Myocyte (in vitro differentiated cells): Measurements from ENCODE around the gene EPHA2. TPM values are rescaled to one million over a fixed set of nuclear protein-coding genes. Genes with fewer than 3 reads are reported as not detected.
"Not testable (repeated sequence)": the region's sequence is repeated elsewhere in the genome, so short reads cannot be mapped to it uniquely, and the experiment has no call there.

Experiments
- DNase-seq: peaks from one replicate; pipeline ENCODE4 v3.0.0-alpha.2; 2012; ENCODE audit warnings: low read depth
- polyA plus RNA-seq: library from polyadenylated mRNA; unstranded; fragments of >200 nt; gene quantifications from one replicate; pipeline ENCODE4 v1.2.1, GENCODE V29; 2012; ENCODE audit warnings: missing spikeins
- total RNA-seq: library from RNA; depleted of rRNA; stranded (reverse); fragments of >200 nt; gene quantifications from 2 replicates; pipeline ENCODE4 v1.2.3, GENCODE V29; 2014

Gene EPHA2
- 18.1 and 25.2 TPM in 2 replicates for total RNA-seq
- 32.6 TPM for polyA plus RNA-seq

- peak; percentile 91 for DNase-seq
Measured at GRCh38 chr1:16155537-16156410, at the start of gene EPHA2. Gene EPHA2, minus strand, starts transcription at chr1:16156069. Its CDS starts 137 bp downstream, at chr1:16155932.

GRCh38 chr1:16205334-16205671, 49.4 kb upstream of the EPHA2 start:
- DNase-seq = no peak

GRCh38 chr1:16204634-16205333, 48.9 kb upstream of the EPHA2 start:
- no peak for DNase-seq

GRCh38 chr1:16204216-16204615, 48.3 kb upstream of the EPHA2 start:
- no peak for DNase-seq

GRCh38 chr1:16203550-16203949, 47.7 kb upstream of the EPHA2 start:
- no peak for DNase-seq

GRCh38 chr1:16202281-16203210, 46.7 kb upstream of the EPHA2 start:
- DNase-seq = no peak

GRCh38 chr1:16199700-16200099, 43.8 kb upstream of the EPHA2 start:
- DNase-seq = no peak

GRCh38 chr1:16199157-16199501, 43.3 kb upstream of the EPHA2 start:
- no peak for DNase-seq

GRCh38 chr1:16198444-16199156, 42.7 kb upstream of the EPHA2 start:
- no peak for DNase-seq

GRCh38 chr1:16196874-16197273, 41.0 kb upstream of the EPHA2 start:
- no peak for DNase-seq

- DNase-seq = not testable (repeated sequence)
Measured at GRCh38 chr1:16196139-16196538, 40.3 kb upstream of the EPHA2 start.

- no peak for DNase-seq
Measured at GRCh38 chr1:16195518-16195905, 39.6 kb upstream of the EPHA2 start.

GRCh38 chr1:16191916-16192546, 36.2 kb upstream of the EPHA2 start:
- DNase-seq = no peak

- no peak for DNase-seq
Measured at GRCh38 chr1:16191309-16191708, 35.4 kb upstream of the EPHA2 start.

GRCh38 chr1:16189921-16190621, 34.2 kb upstream of the EPHA2 start:
- peak; percentile 83 for DNase-seq

- DNase-seq = no peak
Measured at GRCh38 chr1:16189003-16189402, 33.1 kb upstream of the EPHA2 start.

- DNase-seq = peak; percentile 69
Measured at GRCh38 chr1:16187748-16188401, 32.0 kb upstream of the EPHA2 start.

GRCh38 chr1:16186655-16187235, 30.9 kb upstream of the EPHA2 start:
- DNase-seq = no peak
